CD4-positive, alpha-beta T cell treated with Interleukin-17A for 4 hours (primary cell): ENCODE data around the gene PBX2.

Source experiments
- DNase-seq: peaks from one replicate; pipeline ENCODE4 v3.0.0-alpha.2; 2020; ENCODE audit warnings: mixed read lengths

PBX2 gene

GRCh38 chr6:32185681-32186131, 4.3 kb downstream of the PBX2 start:
- peak; percentile 63 for DNase-seq

- no peak for DNase-seq
Observed at GRCh38 chr6:32184084-32184640, 5.8 kb downstream of the PBX2 start, which contains the start of gene AGER. AGER (minus strand) TSS chr6:32184253; CDS start chr6:32184222, 31 bp downstream.

- no peak for DNase-seq
Observed at GRCh38 chr6:32183483-32184083, 6.4 kb downstream of the PBX2 start.

GRCh38 chr6:32183030-32183429, 7.0 kb downstream of the PBX2 start:
- no peak for DNase-seq

GRCh38 chr6:32182555-32182981, 7.4 kb downstream of the PBX2 start:
- no peak for DNase-seq

- DNase-seq: no peak
Observed at GRCh38 chr6:32181915-32182529, 8.0 kb downstream of the PBX2 start.

- DNase-seq: no peak
Observed at GRCh38 chr6:32181148-32181702, 8.8 kb downstream of the PBX2 start.

GRCh38 chr6:32179766-32180405, 10.1 kb downstream of the PBX2 start:
- no peak for DNase-seq

- no peak for DNase-seq
Observed at GRCh38 chr6:32178547-32179440, 11.2 kb downstream of the PBX2 start.

- DNase-seq: peak; percentile 96
Observed at GRCh38 chr6:32177788-32178546, 12.0 kb downstream of the PBX2 start, which contains the start of gene RNF5. RNF5 (plus strand) TSS chr6:32178405; CDS start chr6:32178512, 107 bp downstream.

GRCh38 chr6:32177183-32177787, 12.7 kb downstream of the PBX2 start:
- peak; percentile 57 for DNase-seq

GRCh38 chr6:32176476-32177182, 13.4 kb downstream of the PBX2 start:
- DNase-seq: no peak

GRCh38 chr6:32175711-32176475, 14.1 kb downstream of the PBX2 start, which contains the start of gene AGPAT1:
AGPAT1 (minus strand) TSS chr6:32176084; CDS start chr6:32171496, 4,588 bp downstream.
- DNase-seq: peak; percentile 96

- DNase-seq: no peak
Observed at GRCh38 chr6:32175322-32175710, 14.7 kb downstream of the PBX2 start.

GRCh38 chr6:32174416-32174815, 15.6 kb downstream of the PBX2 start:
- no peak for DNase-seq

GRCh38 chr6:32173051-32173727, 16.8 kb downstream of the PBX2 start:
- no peak for DNase-seq

GRCh38 chr6:32171234-32171633, 18.8 kb downstream of the PBX2 start:
- no peak for DNase-seq

- DNase-seq: no peak
Observed at GRCh38 chr6:32170294-32170693, 19.7 kb downstream of the PBX2 start.
